LoVo (cell line): Measurements from ENCODE around the gene COL4A1.

Experiments
- DNase-seq: peaks from one replicate; pipeline ENCODE4 v3.0.0-alpha.2; 2016; ENCODE audit warnings: low spot score

COL4A1 gene

DNA sequence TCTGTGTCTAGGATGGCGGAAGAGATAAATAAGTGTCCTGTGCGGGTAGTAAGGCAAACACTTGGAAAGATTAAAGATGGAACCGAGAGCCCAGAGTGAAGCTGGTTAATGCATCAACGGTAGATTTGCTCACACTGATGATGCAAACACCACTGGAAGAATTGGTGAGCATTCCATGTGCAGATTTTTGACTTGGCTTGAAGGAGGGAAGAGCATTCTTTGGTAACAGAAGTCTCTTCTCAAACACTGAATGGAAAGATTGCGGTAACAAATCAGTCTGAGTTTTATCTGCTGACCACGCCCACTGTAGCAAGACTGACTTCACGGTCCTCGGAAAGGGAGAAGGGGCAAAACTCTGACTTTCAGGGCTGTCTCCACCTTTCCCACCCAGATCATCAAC, 112.5 kb downstream of the COL4A1 start:
- no peak for DNase-seq

DNA sequence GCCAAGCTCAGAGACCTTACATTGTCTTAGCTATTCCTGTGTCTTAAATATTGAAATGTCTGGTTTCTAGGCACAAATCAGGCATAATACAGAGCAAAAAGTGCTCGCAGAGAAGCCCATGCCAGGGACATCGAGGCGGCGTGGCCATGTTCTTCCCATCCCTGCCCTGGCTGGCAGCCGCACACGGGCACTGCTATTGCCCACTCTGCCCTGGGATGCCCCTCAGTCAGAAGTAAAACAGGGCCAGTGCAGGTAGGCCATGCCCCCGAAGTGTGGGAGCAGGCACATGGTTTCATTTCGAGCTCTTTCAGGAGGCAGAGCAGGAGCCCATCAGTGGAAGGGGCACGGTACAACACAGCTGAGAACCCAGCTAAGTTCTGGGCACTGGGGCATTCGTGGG, 113.5 kb downstream of the COL4A1 start:
- no peak for DNase-seq

GRCh38 chr13:110192472-110192871, 114.5 kb downstream of the COL4A1 start:
- DNase-seq = no peak

DNA sequence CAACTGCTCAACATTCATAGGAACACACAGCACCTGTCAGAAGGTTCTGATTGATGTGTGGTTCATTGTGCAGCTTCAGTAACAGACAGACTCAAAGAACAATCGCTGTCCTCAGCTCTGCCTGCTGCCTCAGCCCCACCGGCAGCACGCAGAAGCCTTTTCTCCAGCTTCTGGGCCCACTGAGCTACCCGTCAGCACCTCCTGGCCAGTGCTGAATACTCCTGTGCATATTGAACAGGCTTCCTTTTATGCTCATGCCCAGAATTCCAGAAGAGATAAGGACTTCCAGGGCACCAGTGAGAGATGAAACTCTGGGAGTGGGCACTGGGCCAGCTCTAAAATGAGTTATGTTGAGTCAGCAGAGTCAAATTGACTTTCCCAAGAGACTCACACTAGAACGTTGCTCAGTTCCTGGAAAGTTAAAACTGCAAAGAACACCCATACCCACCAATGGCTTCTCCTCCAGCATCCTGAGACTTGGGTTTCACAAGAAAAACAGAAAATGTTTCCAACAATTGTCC, 119.3 kb downstream of the COL4A1 start:
- DNase-seq = no peak

DNA sequence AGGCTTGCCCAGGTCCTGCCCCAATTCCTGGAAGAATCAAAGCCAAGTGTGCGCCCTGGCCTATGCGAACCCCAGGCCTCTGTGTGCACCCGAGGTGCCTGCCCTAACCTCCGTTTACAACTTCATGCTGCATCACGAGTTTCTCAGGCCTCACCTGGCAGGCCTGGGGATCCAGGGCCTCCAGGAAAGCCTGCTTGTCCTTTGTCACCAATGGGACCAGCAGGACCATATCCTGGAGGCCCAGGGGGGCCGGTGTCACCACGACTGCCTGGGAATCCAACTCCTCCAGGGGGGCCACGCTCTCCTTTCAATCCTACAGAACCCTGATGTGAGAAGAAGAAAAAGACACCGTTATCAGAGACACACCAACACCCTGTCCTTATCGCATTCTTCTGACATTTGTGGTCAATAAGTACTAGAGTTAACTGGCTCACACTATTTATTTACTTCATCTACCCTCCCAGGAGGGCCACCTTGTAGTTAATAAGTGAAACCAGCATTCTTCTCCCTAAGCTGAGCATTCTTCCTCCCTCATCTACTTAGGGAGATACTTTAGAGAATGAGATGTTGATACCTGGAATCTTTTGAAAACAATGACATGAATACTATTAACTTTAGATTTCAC, 120.6 kb downstream of the COL4A1 start:
- no peak for DNase-seq

GRCh38 chr13:110185696-110186095, 121.3 kb downstream of the COL4A1 start:
- DNase-seq = no peak

- no peak for DNase-seq
Measured at GRCh38 chr13:110183910-110184309, 123.0 kb downstream of the COL4A1 start.

GRCh38 chr13:110182461-110182860, 124.5 kb downstream of the COL4A1 start:
- DNase-seq = no peak

DNA sequence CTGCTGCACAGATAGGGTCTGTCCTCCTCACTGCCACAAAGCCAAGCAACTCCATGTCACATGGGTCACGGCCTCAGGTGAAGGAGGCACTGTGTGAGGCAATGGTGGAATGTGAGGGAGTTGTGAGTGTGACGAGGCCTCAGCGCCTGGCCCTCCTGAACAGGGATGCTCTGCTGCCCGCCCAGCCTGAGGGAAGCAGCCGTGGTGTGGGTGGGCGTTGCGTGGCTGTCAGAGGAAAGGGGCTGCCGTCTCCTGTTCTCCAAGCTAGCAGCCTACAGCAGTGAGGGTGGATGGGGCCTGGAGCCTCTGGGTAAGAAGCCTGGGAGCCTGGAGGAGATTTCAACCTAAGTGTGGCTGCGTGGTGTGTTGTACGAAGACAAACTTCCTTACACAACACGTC, 125.0 kb downstream of the COL4A1 start:
- DNase-seq = no peak

DNA sequence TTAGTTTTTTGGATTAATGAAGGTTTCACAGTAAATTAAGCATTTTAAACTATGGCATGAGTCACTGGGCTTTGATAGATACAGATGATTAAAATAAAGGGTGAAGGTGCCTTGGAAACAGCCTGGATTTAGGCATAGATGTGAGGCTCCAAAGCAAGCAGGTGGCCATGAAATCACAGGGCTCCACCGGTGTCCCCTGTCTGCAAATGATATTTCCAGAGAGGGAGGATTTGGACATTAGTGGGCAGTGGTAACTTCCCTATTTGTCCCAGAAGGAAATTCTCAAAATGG, 127.2 kb downstream of the COL4A1 start:
- DNase-seq = no peak

GRCh38 chr13:110179116-110179856, 127.7 kb downstream of the COL4A1 start:
- DNase-seq = no peak

DNA sequence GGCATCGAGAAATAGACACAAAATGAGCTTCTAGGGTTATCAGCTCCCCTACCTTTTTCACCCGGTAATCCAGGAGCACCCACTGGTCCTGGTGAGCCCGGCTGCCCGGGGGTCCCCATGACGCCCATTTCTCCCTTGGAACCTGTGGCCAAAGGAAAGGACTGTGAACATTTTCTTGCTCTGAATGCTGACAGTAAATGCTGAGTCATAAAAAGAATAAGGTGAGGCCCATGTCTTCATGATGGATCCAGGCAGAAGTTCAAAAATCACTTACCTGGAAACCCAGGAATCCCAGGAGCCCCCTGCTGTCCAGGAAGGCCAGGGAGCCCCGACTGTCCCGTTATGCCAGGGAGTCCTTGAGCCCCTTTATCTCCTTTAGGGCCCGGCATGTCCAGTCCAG, 129.2 kb downstream of the COL4A1 start:
- DNase-seq = no peak

- DNase-seq = no peak
Measured at GRCh38 chr13:110176431-110176830, 130.5 kb downstream of the COL4A1 start.

DNA sequence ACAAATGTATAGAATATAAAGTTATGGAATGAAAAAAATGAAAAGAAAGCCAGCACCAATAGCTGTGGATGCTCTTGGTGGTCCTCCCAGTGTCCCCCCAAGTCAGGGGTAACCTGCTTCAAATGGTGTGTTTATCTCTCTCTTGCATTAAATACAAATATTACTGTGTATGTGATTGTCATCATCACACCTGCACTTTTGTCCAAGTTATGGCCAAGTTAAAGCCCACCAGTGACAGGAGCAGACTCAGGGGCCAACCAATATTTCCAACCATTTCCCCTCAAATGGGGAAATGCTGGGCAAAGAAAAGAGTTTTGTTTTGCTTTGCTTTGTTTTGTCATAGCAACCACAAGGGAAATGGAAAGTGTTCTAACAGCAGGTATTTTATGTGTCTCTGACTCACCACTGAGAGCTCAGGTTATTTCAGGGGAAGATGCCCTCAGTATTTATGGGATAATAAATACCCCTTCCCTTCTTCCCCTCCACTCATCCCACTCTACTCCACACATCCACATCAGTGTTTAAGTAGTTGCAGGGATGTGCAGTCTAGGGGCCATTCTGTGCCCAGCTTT, 133.6 kb downstream of the COL4A1 start:
- no peak for DNase-seq

DNA sequence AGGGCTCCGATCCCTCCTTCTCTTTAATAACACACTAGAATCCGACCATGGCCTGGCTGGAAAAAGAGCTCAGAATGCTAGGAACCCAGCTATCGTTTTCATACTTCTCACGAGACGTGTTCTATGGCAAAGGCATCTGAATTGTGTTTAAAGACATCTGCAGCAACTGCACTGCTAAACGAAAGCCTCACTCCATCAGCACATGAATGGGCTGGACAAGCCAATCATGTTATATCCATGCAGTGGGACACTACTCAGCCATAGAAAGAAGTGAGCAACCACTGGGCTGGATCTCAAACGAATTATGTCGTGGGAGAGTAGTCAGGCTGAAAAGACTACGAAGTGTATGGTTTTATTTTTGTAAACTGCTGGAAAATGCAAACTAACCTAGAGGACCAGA, 136.1 kb downstream of the COL4A1 start:
- DNase-seq = no peak

DNA sequence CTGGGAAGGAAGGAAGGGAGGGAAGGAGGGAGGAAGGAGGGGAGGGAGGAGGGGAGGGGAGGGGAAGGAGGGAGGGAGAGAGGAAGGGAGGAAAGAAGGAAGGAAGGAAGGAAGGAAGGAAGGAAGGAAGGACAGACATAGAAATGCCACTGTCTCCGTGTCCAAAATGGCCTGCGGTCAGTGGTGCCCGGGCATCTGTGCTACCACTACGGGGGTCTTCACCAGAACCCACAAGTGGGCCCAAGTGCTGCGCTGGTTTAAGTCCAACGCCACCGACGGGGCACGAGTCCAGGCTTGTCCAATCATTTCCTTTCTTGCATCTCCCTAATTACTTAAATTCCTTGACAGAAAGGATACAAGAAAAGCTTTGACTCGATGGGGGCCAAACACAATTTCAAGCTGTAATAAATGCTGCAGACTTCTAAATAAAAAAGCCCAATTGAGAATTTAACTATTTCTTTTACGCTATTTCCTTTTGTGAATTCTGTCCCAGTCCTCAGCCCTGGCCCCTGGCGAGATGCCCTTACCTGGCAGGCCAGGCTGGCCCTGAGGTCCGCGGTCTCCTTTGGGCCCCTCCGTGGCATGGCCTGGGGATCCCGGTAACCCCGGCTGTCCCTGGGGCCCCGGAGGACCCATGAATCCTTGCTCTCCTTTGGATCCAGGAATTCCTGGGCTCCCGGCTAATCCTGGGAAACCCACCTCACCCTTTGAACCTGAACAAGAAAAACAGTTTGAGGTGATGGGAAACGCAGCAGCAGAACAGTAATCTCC, 136.8 kb downstream of the COL4A1 start:
- no peak for DNase-seq

DNA sequence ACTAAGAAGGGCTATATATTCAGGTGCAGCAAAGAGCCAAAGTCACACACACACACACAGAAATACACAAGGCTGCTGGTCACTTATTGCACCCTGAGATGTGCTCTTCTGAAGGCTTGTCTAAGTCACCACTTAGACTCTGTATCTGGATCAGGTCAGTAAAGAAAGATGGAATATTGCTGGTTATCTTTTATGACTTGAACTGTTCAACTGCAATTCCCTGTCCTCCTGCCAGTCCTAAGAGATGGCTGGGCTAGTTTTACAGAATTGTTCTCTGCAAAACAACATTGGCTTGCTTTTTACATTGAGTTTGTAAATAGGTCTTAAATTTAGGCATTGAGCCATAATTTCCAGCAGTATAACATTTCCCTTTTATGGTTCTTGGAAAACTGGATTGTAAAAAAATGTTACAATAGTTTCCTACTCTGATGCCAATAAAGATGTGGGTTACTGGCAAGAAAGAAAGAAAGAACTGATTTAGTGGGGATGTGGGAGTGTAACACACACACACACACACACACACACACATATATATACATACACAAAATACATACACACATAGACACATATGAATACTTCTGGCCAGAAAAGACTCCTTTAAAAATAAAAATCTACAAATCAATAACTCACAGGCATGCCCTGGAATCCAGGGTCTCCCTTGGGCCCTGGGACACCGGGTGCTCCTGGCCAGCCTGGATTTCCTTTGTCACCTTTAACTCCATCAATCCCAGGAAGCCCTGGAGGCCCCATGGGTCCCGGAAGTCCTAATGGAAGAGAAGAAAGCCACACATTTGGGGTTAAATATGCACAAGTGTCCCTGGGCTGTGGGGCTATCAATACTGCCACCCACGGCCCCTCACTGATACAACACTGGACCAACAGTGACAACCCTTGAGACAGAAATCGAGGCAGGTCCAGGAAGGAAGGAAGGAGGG, 137.7 kb downstream of the COL4A1 start:
- DNase-seq = no peak

DNA sequence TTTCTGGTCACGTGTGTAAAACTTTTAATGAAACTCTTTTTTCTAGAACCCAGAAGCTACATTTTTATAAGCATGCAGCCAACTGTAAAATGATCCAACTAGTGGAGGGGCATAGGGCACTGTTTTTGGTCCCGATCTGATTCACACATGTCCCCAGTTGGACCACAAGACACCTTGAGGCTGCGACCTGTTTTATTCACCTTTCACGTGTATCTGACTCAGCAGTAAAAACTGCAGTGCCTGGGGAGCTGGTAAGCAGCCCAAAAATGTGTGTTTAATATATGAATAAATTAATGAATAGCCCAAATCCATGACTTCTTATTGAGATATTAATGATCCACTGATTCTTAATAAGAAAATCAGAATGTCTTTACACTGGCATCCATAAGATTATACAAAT, 140.4 kb downstream of the COL4A1 start:
- no peak for DNase-seq

GRCh38 chr13:110164706-110165105, 142.3 kb downstream of the COL4A1 start:
- DNase-seq = no peak

- DNase-seq = no peak
Measured at GRCh38 chr13:110162866-110163658, 143.9 kb downstream of the COL4A1 start.

- DNase-seq = no peak
Measured at GRCh38 chr13:110162053-110162452, 144.9 kb downstream of the COL4A1 start.
